ENCODE measurements around the gene BIRC3. TPM values are rescaled to one million over a fixed set of nuclear protein-coding genes. Genes with fewer than 3 reads are reported as not detected.
"Not testable (repeated sequence)": the region's sequence is repeated elsewhere in the genome, so short reads cannot be mapped to it uniquely, and the experiment has no call there.

Gene BIRC3
- total RNA-seq, 1 donor from 2014 or later = 0.36 TPM

DNA sequence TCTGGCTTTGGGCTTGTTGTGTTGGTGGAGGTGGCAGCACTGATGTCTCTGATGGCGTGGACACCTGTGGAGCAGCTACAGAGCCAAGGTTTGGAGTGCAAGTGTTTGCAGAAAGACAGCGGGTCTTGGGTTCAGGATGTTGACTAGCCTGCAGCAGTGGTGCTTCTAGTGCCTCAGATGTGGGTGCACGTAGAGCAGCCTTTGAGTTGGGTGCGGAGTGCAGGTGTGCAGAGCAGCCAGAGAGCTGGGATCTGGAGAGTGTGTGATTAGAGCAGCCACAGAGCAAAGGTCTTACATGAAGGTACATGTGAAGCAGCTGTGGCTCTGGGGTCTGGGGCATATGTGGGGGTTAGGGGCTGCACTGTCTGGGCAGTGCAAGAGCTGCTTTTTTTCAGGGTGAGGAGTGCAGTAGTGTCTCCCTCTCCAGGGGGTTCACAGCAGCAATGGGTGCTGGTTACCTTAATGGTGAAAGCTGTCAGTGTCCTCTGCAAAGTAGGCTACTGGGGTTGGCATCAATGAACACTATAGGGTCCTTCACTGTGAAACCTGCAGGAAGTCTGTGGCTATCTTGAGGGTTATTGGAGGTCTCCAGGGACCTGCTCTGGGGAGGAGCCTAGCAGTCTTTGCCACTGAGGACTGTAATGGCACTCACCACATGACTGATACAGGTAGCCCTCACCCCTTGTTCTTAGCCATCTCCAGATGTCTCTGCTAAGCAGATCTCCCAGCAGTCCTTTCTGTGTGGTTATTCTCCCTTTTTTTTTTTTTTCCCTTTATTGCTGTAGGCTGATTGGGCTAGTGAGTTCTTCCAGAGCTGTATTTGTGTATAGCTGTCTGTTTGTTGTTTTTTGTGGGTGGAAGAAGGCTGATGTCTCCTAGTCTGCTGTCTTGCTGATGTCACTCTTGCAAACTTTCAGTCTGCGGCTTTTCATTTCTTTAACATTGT lies 44.1 kb downstream of the BIRC3 start:
- Mint-ChIP-seq H3K4me1 (ENCODE audit: low read depth) (peaks cover 15% of the 10 kb centered on the region), H3K27me3 (no peaks in the 10 kb centered on the region), H3K27ac (no peak overlapping the region), H3K9me3 (ENCODE audit: low read depth) (peaks cover 4% of the 10 kb centered on the region), H3K36me3 (ENCODE audit: insufficient read depth) (peaks cover 47% of the 10 kb centered on the region), H3K4me3 (ENCODE audit: low read depth) (no peak overlapping the region)
- no peak for DNase-seq (ENCODE audit: low spot score, unreplicated experiment)
- TF ChIP-seq, protein P1, sequence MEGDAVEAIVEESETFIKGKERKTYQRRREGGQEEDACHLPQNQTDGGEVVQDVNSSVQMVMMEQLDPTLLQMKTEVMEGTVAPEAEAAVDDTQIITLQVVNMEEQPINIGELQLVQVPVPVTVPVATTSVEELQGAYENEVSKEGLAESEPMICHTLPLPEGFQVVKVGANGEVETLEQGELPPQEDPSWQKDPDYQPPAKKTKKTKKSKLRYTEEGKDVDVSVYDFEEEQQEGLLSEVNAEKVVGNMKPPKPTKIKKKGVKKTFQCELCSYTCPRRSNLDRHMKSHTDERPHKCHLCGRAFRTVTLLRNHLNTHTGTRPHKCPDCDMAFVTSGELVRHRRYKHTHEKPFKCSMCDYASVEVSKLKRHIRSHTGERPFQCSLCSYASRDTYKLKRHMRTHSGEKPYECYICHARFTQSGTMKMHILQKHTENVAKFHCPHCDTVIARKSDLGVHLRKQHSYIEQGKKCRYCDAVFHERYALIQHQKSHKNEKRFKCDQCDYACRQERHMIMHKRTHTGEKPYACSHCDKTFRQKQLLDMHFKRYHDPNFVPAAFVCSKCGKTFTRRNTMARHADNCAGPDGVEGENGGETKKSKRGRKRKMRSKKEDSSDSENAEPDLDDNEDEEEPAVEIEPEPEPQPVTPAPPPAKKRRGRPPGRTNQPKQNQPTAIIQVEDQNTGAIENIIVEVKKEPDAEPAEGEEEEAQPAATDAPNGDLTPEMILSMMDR (IDR thresholded peaks at IDR 0.05; ENCODE audit: unreplicated experiment) = no peak

DNA sequence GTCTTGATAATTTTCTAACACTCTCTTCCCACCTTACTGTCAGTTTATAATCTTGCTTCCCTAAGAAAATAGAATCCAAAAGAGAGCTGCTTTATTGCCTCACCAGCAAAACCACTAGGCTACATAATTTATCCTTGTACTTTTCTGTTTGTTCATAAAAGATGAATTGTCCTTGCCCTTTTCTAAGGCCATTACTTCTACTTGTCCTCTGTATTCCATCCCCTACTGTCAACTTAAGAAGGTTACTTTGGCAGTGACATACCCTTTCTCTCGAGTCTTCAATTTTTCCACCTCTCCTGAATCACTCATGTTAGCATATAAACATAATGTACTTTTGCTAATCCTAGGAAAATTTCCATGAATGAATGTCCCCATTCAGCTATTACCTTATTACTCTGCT lies 47.7 kb downstream of the BIRC3 start:
- no peak overlapping the region for H3K4me3 Mint-ChIP-seq (ENCODE audit: low read depth)
- TF ChIP-seq, protein P1 (IDR thresholded peaks at IDR 0.05; ENCODE audit: unreplicated experiment) = no peak
- no peaks in the 10 kb centered on the region for H3K27me3 Mint-ChIP-seq
- H3K27ac Mint-ChIP-seq = no peak overlapping the region
- peaks cover 5% of the 10 kb centered on the region for H3K4me1 Mint-ChIP-seq (ENCODE audit: low read depth)
- no peak for DNase-seq (ENCODE audit: low spot score, unreplicated experiment)
- no peaks in the 10 kb centered on the region for H3K9me3 Mint-ChIP-seq (ENCODE audit: low read depth)
- peaks cover 46% of the 10 kb centered on the region for H3K36me3 Mint-ChIP-seq (ENCODE audit: insufficient read depth)

DNA sequence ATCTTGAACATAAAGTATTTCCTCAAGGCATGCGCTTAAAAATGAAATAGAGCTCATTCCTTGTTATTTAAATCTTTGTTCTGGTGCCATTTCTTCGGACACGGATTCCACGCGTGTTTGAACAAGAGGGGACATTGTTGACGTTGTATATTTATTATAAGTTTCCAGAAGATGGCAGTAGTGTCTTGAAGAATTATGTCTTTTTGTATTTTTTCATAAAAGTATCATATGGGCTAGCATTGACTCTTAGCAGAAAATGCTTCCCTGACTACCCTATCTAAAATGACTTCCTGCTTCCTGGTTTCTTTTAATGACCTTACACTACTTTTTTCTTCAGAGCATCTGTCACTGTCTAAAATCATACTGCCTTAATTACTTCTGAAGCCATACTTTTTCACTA lies 50.1 kb downstream of the BIRC3 start:
- Mint-ChIP-seq H3K27ac (peak overlapping the region; percentile 61), H3K27me3 (no peaks in the 10 kb centered on the region), H3K4me3 (ENCODE audit: low read depth) (no peak overlapping the region), H3K4me1 (ENCODE audit: low read depth) (no peaks in the 10 kb centered on the region), H3K36me3 (ENCODE audit: insufficient read depth) (peaks cover 40% of the 10 kb centered on the region), H3K9me3 (ENCODE audit: low read depth) (peaks cover 5% of the 10 kb centered on the region)
- TF ChIP-seq, protein P1 (IDR thresholded peaks at IDR 0.05; ENCODE audit: unreplicated experiment) = no peak
- DNase-seq (ENCODE audit: low spot score, unreplicated experiment) = no peak

DNA sequence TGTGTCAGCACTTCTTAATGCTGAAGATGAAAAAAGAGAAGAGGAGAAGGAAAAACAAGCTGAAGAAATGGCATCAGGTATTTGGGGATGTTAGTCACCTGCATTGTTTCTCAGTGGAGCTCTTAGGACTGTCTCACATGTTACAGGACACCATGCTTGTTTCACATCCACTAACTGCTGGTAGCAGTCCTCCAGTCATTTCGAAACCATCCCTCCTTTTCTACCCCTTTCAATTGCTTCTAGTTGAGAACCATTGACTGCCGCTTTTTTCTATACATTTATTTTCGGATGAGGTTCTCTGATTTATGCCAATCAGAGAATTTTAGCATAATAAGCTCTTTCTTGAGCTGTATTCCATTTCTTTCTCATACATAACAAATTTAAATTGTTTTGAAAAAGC lies 51.2 kb downstream of the BIRC3 start:
- no peak overlapping the region for H3K27ac Mint-ChIP-seq
- TF ChIP-seq, protein P1 (IDR thresholded peaks at IDR 0.05; ENCODE audit: unreplicated experiment) = no peak
- peaks cover 37% of the 10 kb centered on the region for H3K36me3 Mint-ChIP-seq (ENCODE audit: insufficient read depth)
- H3K27me3 Mint-ChIP-seq = no peaks in the 10 kb centered on the region
- DNase-seq (ENCODE audit: low spot score, unreplicated experiment) = no peak
- H3K4me3 Mint-ChIP-seq (ENCODE audit: low read depth) = no peak overlapping the region
- peaks cover 5% of the 10 kb centered on the region for H3K9me3 Mint-ChIP-seq (ENCODE audit: low read depth)
- no peaks in the 10 kb centered on the region for H3K4me1 Mint-ChIP-seq (ENCODE audit: low read depth)

DNA sequence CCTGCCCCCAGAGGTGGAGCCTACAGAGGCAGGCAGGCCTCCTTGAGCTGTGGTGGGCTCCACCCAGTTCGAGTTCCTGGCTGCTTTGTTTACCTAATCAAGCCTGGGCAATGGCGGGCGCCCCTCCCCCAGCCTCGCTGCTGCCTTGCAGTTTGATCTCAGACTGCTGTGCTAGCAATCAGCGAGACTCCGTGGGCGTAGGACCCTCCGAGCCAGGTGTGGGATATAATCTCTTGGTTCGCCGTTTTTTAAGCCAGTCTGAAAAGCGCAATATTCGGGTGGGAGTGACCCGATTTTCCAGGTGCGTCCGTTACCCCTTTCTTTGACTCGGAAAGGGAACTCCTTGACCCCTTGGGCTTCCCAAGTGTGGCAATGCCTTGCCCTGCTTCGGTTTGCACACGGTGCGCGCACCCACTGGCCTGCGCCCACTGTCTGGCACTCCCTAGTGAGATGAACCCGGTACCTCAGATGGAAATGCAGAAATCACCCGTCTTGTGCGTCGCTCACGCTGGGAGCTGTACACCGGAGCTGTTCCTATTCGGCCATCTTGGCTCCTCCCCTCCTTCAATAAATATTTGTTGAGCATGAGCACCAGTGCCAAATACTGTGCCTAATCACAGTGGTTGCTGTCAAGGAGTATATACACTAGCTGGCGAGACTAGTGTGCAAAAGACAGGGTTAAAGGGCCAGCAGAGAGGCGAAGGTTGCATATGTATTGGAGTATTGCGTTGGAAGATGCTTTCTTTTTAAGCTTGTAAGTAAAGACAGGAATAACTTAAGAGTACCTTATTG lies 57.5 kb downstream of the BIRC3 start:
- not testable (repeated sequence) for H3K27me3 Mint-ChIP-seq; H3K9me3 Mint-ChIP-seq (ENCODE audit: low read depth); H3K4me1 Mint-ChIP-seq (ENCODE audit: low read depth); DNase-seq (ENCODE audit: low spot score, unreplicated experiment)
- peak overlapping the region; percentile 71 for H3K27ac Mint-ChIP-seq
- H3K4me3 Mint-ChIP-seq (ENCODE audit: low read depth) = peak overlapping the region; percentile 53
- peaks cover 39% of the 10 kb centered on the region for H3K36me3 Mint-ChIP-seq (ENCODE audit: insufficient read depth)
